Hepatocyte (in vitro differentiated cells): ENCODE data around the gene ARHGEF38. TPM values are rescaled to one million over a fixed set of nuclear protein-coding genes. Genes with fewer than 3 reads are reported as not detected.

Experiments
- DNase-seq: peaks from one replicate; pipeline ENCODE4 v3.0.0-alpha.2; 2016; ENCODE audit warnings: low spot score
- H2AFZ ChIP-seq: fragments of 200-600 bp; sonication (generic); 2 replicates; pipeline ENCODE4 v1.6.0; 2016; ENCODE audit warnings: antibody characterized with exemption, mild to moderate bottlenecking
- H3K27ac ChIP-seq: fragments of 200-600 bp; sonication (generic); 2 replicates; pipeline ENCODE4 v1.5.1; 2016; ENCODE audit warnings: mild to moderate bottlenecking
- H3K27me3 ChIP-seq: fragments of 200-600 bp; sonication (generic); 2 replicates; pipeline ENCODE4 v1.6.1; 2016
- H3K36me3 ChIP-seq: fragments of 200-600 bp; sonication (generic); replicated peaks from 2 replicates; pipeline ENCODE4 v1.5.1; 2016; ENCODE audit warnings: low read depth; ENCODE audit not compliant: insufficient read depth
- H3K4me1 ChIP-seq: fragments of 200-600 bp; sonication (generic); 2 replicates; pipeline ENCODE4 v1.5.1; 2016; ENCODE audit warnings: mild to moderate bottlenecking, moderate library complexity; ENCODE audit not compliant: insufficient read depth
- H3K4me2 ChIP-seq: fragments of 200-600 bp; sonication (generic); 2 replicates; pipeline ENCODE4 v1.6.0; 2016
- H3K4me3 ChIP-seq: fragments of 200-600 bp; sonication (generic); 2 replicates; pipeline ENCODE4 v1.5.1; 2016; ENCODE audit warnings: mild to moderate bottlenecking
- H3K79me2 ChIP-seq: fragments of 200-600 bp; sonication (generic); 2 replicates; pipeline ENCODE4 v1.6.0; 2017; ENCODE audit warnings: mild to moderate bottlenecking
- H3K9me2 ChIP-seq: fragments of 200-600 bp; sonication (generic); replicated peaks from 2 replicates; pipeline ENCODE4 v1.6.0; 2017; ENCODE audit warnings: mild to moderate bottlenecking; ENCODE audit not compliant: insufficient read depth
- H3K9me3 ChIP-seq: fragments of 200-600 bp; sonication (generic); 2 replicates; pipeline ENCODE4 v1.5.1; 2016; ENCODE audit warnings: low read depth, mild to moderate bottlenecking
- H4K20me1 ChIP-seq: fragments of 200-600 bp; sonication (generic); 2 replicates; pipeline ENCODE4 v1.6.0; 2016; ENCODE audit warnings: mild to moderate bottlenecking; ENCODE audit not compliant: insufficient read depth, poor library complexity, severe bottlenecking
- CTCF ChIP-seq: fragments of 200-600 bp; sonication (generic); IDR thresholded peaks from 2 replicates; pipeline ENCODE4 v1.5.1; 2016; ENCODE audit warnings: antibody characterized with exemption, mild to moderate bottlenecking; ENCODE audit not compliant: poor library complexity
- EZH2 ChIP-seq: fragments of 200-600 bp; sonication (generic); IDR thresholded peaks from 2 replicates; pipeline ENCODE4 v1.6.1; 2016; ENCODE audit warnings: antibody characterized with exemption, mild to moderate bottlenecking, borderline replicate concordance
- EZH2phosphoT487 ChIP-seq: fragments of 200-600 bp; sonication (generic); IDR thresholded peaks from one replicate; pipeline ENCODE4 v1.6.1; 2018; ENCODE audit warnings: antibody characterized with exemption, mild to moderate bottlenecking, low read depth, moderate library complexity; ENCODE audit not compliant: unreplicated experiment, severe bottlenecking
- WGBS: methylation state at CpG from one replicate; pipeline ENCODE4 v1.1.6; 2016; ENCODE audit warnings: low lambda C conversion rate; ENCODE audit errors: missing lambda C conversion rate; 5-methylcytosine and 5-hydroxymethylcytosine counted together
- polyA plus RNA-seq: library from polyadenylated mRNA; unstranded; fragments of >200 nt; fragmentation: Nextera tagmentation; extraction: Ambion mirVana; gene quantifications from 2 replicates; pipeline ENCODE4 v1.2.1, GENCODE V29; 2016
- total RNA-seq: library from RNA; depleted of rRNA; stranded (reverse); fragments of >200 nt; gene quantifications from 2 replicates; pipeline ENCODE4 v1.2.3, GENCODE V29; 2014

Gene ARHGEF38
- total and polyA plus RNA-seq, 2 experiments from 2014 or later, result 2.0 to 4.0 TPM

GRCh38 chr4:105712766-105713165 is 160.3 kb downstream of the ARHGEF38 start:
- Histone ChIP-seq H3K9me3 (no peaks in the 10 kb centered on the region), H3K79me2 (peaks cover 33% of the 10 kb centered on the region), H3K9me2 (no peaks in the 10 kb centered on the region), H3K27me3 (no peaks in the 10 kb centered on the region), H3K4me2 (no peak overlapping the region), H3K4me1 (peaks cover 7% of the 10 kb centered on the region), H3K4me3 (no peak overlapping the region), H2AFZ (no peak overlapping the region), H3K36me3 (no peaks in the 10 kb centered on the region), H4K20me1 (no peaks in the 10 kb centered on the region), H3K27ac (no peak overlapping the region)
- 88% methylated on average over 2 of the region's 2 CpGs for WGBS
- TF ChIP-seq EZH2 (no peak), EZH2phosphoT487 (no peak), CTCF (no peak)
- DNase-seq, result no peak

- Histone ChIP-seq H2AFZ (no peak overlapping the region), H3K79me2 (peaks cover 30% of the 10 kb centered on the region), H3K4me1 (peaks cover 7% of the 10 kb centered on the region), H3K9me2 (no peaks in the 10 kb centered on the region), H3K9me3 (no peaks in the 10 kb centered on the region), H3K4me3 (no peak overlapping the region), H3K27ac (no peak overlapping the region), H3K27me3 (no peaks in the 10 kb centered on the region), H3K4me2 (no peak overlapping the region), H3K36me3 (no peaks in the 10 kb centered on the region), H4K20me1 (no peaks in the 10 kb centered on the region)
- DNase-seq, result no peak
- TF ChIP-seq EZH2phosphoT487, result no peak
- TF ChIP-seq EZH2, result no peak
- TF ChIP-seq CTCF, result no peak
- WGBS, result 91% methylated on average over 5 of the region's 5 CpGs
These were observed 161.7 kb downstream of the ARHGEF38 start for GRCh38 chr4:105714071-105714521.

GRCh38 chr4:105714932-105715331 is 162.5 kb downstream of the ARHGEF38 start:
- WGBS, result 59% methylated on average over 1 of the region's 1 CpG
- H3K4me3 ChIP-seq, result no peak overlapping the region
- H2AFZ ChIP-seq, result no peak overlapping the region
- no peak for DNase-seq
- peaks cover 24% of the 10 kb centered on the region for H3K79me2 ChIP-seq
- peaks cover 2% of the 10 kb centered on the region for H3K4me1 ChIP-seq
- H3K27me3 ChIP-seq, result no peaks in the 10 kb centered on the region
- H3K27ac ChIP-seq, result no peak overlapping the region
- H3K9me3 ChIP-seq, result no peaks in the 10 kb centered on the region
- H4K20me1 ChIP-seq, result no peaks in the 10 kb centered on the region
- no peak overlapping the region for H3K4me2 ChIP-seq
- H3K9me2 ChIP-seq, result no peaks in the 10 kb centered on the region
- no peaks in the 10 kb centered on the region for H3K36me3 ChIP-seq
- TF ChIP-seq EZH2, result no peak
- TF ChIP-seq EZH2phosphoT487, result no peak
- no peak for TF ChIP-seq CTCF
